HL-60 (cell line): ENCODE data around the gene ZNF205.
A peak's percentile ranks its signal among the peaks of the same experiment; 100 is the strongest.

ENCODE experiments used
- DNase-seq, 2 experiments: peaks; one replicate each; pipeline ENCODE4 v3.0.0-alpha.2; 2010 to 2020; ENCODE audit warnings: low read depth in 1 of 2, low spot score in 1 of 2
- H3K27ac ChIP-seq: fragments of 250-450 bp; sonication (Bioruptor Pico); replicated peaks from 2 replicates; pipeline ENCODE4 v1.5.1; 2020; ENCODE audit warnings: mild to moderate bottlenecking, moderate library complexity
- H3K27me3 ChIP-seq: fragments of 250-450 bp; sonication (Bioruptor Pico); 2 replicates; pipeline ENCODE4 v1.5.1; 2021; ENCODE audit warnings: mild to moderate bottlenecking, moderate library complexity; ENCODE audit not compliant: insufficient read depth, poor library complexity, severe bottlenecking
- H3K4me3 ChIP-seq: replicated peaks from 2 replicates; pipeline ENCODE4 v1.5.1; 2011; ENCODE audit warnings: mild to moderate bottlenecking, control low read depth, low read length; ENCODE audit not compliant: insufficient read depth
- GABPA ChIP-seq: IDR thresholded peaks from 2 replicates; pipeline ENCODE4 v1.6.1; 2012; ENCODE audit warnings: low read depth
- POLR2AphosphoS5 ChIP-seq: IDR thresholded peaks from 2 replicates; pipeline ENCODE4 v1.6.1; 2012; ENCODE audit warnings: low read depth
- SPI1 ChIP-seq: IDR thresholded peaks from 2 replicates; pipeline ENCODE4 v1.6.1; 2012; ENCODE audit warnings: low read depth, mild to moderate bottlenecking, borderline replicate concordance
- TF ChIP-seq, protein P1 (sequence below): IDR thresholded peaks from 2 replicates; pipeline ENCODE4 v1.6.1; 2012; ENCODE audit warnings: low read depth; ENCODE audit not compliant: insufficient replicate concordance
- TF ChIP-seq, protein P2 (sequence below): IDR thresholded peaks from one replicate; pipeline ENCODE4 v1.5.1; 2011; ENCODE audit warnings: low read length, control low read depth, inconsistent platforms; ENCODE audit not compliant: insufficient read depth

Gene ZNF205

GRCh38 chr16:3135126-3135715, 22.8 kb downstream of the ZNF205 start:
- no peak for DNase-seq
- H3K4me3 ChIP-seq: peak overlapping the region; percentile 97
- H3K27ac ChIP-seq: peak overlapping the region; percentile 75
- TF ChIP-seq SPI1 (no peak), POLR2AphosphoS5 (no peak), GABPA (no peak)
- TF ChIP-seq, protein P1, sequence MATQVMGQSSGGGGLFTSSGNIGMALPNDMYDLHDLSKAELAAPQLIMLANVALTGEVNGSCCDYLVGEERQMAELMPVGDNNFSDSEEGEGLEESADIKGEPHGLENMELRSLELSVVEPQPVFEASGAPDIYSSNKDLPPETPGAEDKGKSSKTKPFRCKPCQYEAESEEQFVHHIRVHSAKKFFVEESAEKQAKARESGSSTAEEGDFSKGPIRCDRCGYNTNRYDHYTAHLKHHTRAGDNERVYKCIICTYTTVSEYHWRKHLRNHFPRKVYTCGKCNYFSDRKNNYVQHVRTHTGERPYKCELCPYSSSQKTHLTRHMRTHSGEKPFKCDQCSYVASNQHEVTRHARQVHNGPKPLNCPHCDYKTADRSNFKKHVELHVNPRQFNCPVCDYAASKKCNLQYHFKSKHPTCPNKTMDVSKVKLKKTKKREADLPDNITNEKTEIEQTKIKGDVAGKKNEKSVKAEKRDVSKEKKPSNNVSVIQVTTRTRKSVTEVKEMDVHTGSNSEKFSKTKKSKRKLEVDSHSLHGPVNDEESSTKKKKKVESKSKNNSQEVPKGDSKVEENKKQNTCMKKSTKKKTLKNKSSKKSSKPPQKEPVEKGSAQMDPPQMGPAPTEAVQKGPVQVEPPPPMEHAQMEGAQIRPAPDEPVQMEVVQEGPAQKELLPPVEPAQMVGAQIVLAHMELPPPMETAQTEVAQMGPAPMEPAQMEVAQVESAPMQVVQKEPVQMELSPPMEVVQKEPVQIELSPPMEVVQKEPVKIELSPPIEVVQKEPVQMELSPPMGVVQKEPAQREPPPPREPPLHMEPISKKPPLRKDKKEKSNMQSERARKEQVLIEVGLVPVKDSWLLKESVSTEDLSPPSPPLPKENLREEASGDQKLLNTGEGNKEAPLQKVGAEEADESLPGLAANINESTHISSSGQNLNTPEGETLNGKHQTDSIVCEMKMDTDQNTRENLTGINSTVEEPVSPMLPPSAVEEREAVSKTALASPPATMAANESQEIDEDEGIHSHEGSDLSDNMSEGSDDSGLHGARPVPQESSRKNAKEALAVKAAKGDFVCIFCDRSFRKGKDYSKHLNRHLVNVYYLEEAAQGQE: no peak
- TF ChIP-seq, protein P2, sequence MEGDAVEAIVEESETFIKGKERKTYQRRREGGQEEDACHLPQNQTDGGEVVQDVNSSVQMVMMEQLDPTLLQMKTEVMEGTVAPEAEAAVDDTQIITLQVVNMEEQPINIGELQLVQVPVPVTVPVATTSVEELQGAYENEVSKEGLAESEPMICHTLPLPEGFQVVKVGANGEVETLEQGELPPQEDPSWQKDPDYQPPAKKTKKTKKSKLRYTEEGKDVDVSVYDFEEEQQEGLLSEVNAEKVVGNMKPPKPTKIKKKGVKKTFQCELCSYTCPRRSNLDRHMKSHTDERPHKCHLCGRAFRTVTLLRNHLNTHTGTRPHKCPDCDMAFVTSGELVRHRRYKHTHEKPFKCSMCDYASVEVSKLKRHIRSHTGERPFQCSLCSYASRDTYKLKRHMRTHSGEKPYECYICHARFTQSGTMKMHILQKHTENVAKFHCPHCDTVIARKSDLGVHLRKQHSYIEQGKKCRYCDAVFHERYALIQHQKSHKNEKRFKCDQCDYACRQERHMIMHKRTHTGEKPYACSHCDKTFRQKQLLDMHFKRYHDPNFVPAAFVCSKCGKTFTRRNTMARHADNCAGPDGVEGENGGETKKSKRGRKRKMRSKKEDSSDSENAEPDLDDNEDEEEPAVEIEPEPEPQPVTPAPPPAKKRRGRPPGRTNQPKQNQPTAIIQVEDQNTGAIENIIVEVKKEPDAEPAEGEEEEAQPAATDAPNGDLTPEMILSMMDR: no peak
- no peaks in the 10 kb centered on the region for H3K27me3 ChIP-seq

DNA sequence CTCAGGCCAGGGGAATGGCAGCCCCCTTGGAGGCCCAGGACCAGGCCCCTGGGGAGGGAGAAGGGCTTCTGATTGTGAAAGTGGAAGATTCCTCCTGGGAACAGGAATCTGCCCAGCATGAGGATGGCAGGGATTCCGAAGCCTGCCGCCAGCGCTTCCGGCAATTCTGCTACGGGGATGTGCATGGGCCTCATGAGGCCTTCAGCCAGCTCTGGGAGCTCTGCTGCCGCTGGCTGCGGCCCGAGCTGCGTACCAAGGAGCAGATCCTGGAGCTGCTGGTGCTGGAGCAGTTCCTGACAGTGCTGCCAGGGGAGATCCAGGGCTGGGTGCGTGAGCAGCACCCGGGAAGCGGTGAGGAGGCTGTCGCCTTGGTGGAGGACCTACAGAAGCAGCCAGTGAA, 24.9 kb downstream of the ZNF205 start:
- Histone ChIP-seq H3K4me3 (no peak overlapping the region), H3K27me3 (no peaks in the 10 kb centered on the region), H3K27ac (no peak overlapping the region)
- TF ChIP-seq POLR2AphosphoS5: no peak
- TF ChIP-seq, protein P2: no peak
- TF ChIP-seq, protein P1: no peak
- TF ChIP-seq SPI1: no peak
- DNase-seq: no peak

DNA sequence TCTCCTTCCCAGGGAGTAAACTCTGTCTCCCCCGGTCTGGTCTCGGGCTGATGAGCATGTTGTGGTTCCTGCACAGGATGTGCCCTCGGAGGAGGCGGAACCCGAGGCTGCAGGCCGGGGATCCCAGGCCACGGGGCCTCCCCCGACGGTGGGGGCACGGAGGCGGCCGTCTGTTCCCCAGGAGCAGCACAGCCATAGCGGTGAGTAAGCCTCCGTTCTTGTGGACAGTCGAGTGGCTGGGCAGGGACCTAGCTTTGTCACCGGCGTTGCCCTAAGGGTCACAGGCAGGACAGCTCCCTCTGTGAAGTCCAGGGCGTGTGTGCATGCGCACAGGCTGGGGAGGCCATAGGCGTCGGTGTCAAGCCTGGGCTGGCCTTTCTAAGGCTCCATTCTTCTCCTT, 26.0 kb downstream of the ZNF205 start:
- Histone ChIP-seq H3K27ac (no peak overlapping the region), H3K4me3 (no peak overlapping the region), H3K27me3 (no peaks in the 10 kb centered on the region)
- no peak for DNase-seq
- TF ChIP-seq, protein P2: no peak
- TF ChIP-seq POLR2AphosphoS5 (no peak), SPI1 (no peak), GABPA (no peak)
- TF ChIP-seq, protein P1: no peak
